Skin of body (tissue), 3 donors: Measurements from ENCODE around the gene CEP104. TPM values are rescaled to one million over a fixed set of nuclear protein-coding genes. Genes with fewer than 3 reads are reported as not detected.

Source experiments
- DNase-seq: peaks from one replicate; lab custom pipeline; 2025; lab: John Stamatoyannopoulos, UW
- small RNA-seq: library from RNA; depleted of rRNA; stranded (forward); fragments of <200 nt; gene quantifications from one replicate; pipeline ENCODE3, GENCODE V24; 2014; ENCODE audit warnings: low replicate concordance
- total RNA-seq: library from RNA; depleted of rRNA; stranded (reverse); fragments of >200 nt; gene quantifications from one replicate; pipeline ENCODE4 v1.2.3, GENCODE V29; 2014

The CEP104 gene
- total RNA-seq, 1 donor from 2014 or later, result 30.7 TPM

DNA sequence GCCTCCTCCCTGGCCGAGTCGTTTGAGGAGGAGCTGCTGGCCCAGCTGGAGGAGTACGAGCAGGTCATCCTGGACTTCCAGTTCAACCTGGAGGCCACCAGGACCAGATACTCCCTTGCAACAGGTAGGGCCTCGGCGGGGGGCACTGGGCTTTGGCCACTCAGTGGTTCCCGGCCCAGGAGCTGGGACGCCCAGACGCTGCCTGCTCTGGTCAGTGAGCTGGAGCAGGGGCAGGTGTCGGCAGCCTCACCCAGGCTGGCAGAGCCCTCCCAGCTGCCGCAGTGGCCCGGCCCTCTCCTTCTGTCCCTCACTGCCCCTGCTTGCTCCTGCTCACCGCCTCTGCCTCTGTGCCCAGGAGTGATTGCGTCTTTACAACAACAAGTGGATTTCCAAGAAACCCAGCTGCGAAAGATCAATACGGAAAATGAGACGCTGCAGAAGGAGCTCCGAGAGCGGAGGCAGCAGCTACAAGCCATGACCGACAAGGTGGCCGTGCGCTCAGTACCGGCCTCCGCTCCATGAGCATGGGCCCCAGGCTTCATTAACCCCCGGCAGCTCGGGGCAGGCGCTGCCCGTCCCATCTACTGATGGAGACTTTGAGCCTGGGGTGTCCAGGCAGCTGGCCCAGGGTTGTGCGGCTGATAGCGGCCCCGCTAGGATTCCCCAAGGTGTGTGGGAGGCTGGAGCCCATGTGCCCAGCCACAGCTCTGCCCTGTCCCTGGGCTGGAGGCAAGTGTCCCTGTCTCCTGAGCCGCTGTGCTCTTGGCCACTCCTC, 93.5 kb downstream of the CEP104 start:
- no peak for DNase-seq

DNA sequence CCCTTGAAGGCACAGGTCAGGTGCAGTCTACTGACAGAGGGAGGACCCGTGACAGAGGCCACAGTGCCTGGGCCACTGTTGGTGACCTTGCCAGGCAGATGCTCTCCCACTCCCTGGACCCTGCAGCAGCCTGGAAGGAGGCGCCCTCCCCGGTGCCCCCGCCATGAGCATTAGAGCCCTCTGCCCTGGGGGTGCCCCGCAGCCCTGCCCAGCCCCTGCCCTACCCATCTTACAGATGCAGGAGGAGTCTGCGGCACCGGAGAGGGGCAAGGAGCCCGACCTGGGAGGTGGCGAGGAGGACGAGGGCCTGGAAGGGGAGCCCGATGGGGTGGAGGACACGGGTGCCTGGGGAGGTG, 94.2 kb downstream of the CEP104 start:
- DNase-seq, result no peak

GRCh38 chr1:3762151-3762872, 94.7 kb downstream of the CEP104 start:
- DNase-seq, result no peak

Small RNAs within 50 kb of the gene (small RNA-seq; reads per million reads assigned to genes)
- gene RN7SL574P, result not detected

Other genes with a start within 250 kb of the CEP104 start
- 62.5 TPM for gene MEGF6, start 245.7 kb downstream of the CEP104 start, total RNA-seq
- gene TPRG1L, start 232.2 kb downstream of the CEP104 start, total RNA-seq, result 16.5 TPM
- gene WRAP73, start 207.1 kb downstream of the CEP104 start, total RNA-seq, result 12.2 TPM
- 2.1 TPM for gene TP73, start 204.7 kb downstream of the CEP104 start, total RNA-seq
- gene CCDC27, start 104.8 kb downstream of the CEP104 start, total RNA-seq, result not detected
- 2.5 TPM for gene SMIM1, start 84.5 kb downstream of the CEP104 start, total RNA-seq
- 24.4 TPM for gene LRRC47, start 60.7 kb downstream of the CEP104 start, total RNA-seq
- gene DFFB, start 265 bp upstream of the CEP104 start, total RNA-seq, result 4.1 TPM
- 15.4 TPM for gene C1orf174, start 43.1 kb upstream of the CEP104 start, total RNA-seq